Epidermal melanocyte (primary cell): ENCODE measurements around the gene ATXN1.

Experiments used
- DNase-seq: peaks from one replicate; pipeline ENCODE4 v3.0.0; 2011; ENCODE audit warnings: low spot score; ENCODE audit not compliant: insufficient read length

ATXN1 gene

GRCh38 chr6:16783509-16783908, 22.2 kb upstream of the ATXN1 start:
- no peak for DNase-seq

DNA sequence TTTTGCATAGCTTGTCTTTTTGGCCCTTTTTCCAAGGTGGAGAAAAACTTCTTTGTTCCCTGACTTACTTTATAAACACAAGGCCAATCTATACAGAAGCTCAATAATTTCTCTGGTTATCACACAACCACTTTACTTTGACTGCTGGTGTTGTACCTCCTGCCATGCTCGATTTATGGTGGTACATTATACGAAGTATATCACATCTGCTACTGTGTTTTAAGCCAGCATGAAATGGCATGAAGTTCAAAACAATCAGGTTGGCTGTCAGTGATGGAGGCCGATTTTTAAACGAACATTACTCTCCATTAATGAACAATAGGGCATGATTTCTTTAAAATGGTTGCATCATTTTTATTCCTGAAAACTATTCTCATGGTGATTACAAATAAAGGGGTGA, 21.0 kb upstream of the ATXN1 start:
- DNase-seq = no peak

- DNase-seq = no peak
Observed at GRCh38 chr6:16781348-16782169, 20.3 kb upstream of the ATXN1 start.

- no peak for DNase-seq
Observed at GRCh38 chr6:16778521-16778920, 17.3 kb upstream of the ATXN1 start.

DNA sequence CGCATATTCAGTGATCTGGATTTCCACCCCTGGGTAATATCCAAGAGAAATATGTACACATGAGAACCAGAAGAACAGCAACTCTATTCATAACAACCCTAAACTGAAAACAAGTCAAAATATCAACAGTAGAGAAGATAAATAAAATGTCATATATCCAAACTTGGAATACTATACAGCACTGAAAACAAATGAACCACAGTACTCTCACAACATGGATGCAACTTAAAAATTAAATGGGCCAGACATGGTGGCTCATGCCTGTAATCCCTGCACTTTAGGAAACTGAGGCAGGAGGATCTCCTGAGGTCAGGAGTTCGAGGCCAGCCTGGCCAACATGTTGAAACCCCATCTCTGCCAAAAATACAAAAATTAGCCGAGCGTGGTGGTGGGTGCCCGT, 16.5 kb upstream of the ATXN1 start:
- DNase-seq = no peak

GRCh38 chr6:16776394-16777017, 15.2 kb upstream of the ATXN1 start:
- DNase-seq = no peak

GRCh38 chr6:16774437-16774836, 13.2 kb upstream of the ATXN1 start:
- no peak for DNase-seq

DNA sequence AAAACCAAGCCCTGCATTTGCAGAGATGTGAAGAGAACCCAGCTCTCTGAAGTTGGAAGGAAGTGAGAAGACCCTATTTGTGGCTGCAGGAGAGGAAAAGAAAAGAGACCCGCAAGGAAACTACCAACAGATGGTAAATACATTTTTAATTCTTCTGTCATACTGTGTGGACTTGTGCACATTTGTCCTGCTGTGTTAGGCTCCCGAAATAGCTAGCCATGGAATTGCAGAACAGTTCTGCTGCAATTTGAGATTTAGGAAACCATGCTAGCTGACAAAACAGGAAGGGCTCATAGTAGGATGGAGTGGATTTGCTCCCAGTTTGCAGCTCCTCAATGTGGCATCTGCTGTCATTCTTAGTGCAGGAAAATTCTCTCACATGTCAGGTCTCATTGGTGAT, 12.1 kb upstream of the ATXN1 start:
- DNase-seq = no peak

DNA sequence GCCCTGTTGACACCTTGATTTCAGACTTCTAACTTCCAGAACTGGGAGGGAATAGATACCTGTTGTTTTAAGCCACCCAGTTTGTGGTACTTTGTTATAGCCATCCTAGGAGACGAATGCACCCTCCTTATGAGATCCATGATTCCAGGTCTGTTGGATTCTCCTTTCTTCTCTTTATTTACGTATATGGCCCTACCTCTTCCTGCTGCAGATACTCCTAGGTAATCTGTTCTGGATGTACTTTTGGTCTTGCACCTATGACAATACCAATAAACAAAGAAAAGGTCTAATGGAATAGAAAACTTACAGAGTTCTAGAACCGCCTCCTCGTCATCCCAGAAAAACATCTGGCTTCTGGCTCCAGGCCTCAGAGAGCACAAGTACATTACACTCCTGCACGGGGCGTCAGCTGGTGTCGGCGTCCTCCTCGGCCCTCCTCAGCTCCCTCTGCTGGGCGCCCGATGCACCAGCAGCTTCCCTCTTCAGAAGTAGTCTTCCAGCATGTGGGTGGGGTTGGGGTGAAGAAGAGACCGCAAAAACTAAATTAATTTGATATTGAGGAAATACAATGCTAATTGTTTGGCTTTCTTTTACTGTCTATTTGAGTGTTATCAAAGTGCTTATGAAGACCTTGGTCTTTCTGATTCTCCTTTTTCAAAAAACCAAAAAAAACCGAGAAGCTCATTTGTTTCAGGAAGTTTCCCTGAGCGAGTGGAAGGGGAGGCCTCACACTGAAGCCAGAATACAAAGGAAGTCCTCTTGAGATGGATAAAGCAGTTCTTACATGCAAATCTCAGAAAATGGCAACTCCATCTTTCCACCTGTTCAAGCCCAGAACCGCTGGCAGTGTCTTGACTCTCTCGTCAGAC, 9.7 kb upstream of the ATXN1 start:
- no peak for DNase-seq

- DNase-seq = no peak
Observed at GRCh38 chr6:16769986-16770376, 8.7 kb upstream of the ATXN1 start.

DNA sequence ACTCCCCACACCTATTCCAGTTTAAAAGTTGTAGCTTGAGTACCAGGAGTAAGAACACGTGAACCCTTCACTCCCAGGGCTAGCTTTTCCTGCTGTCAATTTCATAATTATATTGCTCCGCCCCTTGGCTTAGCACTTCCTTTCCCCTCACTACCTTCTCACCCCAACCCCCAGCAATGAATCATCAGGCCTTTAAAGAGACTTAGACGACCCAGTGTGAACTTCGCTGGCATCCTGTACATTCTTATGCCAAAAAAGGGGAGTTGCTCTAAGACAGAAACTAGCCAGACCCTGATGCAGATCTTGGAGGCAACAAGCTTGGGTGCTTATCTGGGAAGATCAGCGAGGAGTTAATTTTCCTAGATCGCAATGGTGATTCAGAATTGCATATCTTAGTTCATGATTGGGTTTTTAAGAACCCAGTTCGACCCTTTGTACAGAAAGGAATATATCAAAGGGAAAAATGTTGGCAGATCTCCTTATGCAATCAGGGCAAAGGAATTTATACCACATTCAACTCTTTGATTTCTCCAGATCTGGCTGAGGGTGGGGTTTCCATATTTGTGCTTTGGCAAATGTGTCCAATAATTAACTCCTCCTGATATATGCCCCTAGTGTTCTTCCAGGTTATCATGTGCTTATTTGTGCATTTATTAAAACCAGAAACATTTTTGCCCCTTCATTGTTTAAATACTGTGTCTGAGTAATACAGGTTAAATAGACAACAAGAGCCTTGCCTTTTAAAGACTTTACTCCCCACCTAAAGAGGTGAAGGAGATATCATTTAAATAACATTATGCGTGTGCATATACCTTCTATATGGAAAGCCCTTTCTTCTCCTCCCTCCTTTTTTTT, 8.1 kb upstream of the ATXN1 start:
- no peak for DNase-seq

DNA sequence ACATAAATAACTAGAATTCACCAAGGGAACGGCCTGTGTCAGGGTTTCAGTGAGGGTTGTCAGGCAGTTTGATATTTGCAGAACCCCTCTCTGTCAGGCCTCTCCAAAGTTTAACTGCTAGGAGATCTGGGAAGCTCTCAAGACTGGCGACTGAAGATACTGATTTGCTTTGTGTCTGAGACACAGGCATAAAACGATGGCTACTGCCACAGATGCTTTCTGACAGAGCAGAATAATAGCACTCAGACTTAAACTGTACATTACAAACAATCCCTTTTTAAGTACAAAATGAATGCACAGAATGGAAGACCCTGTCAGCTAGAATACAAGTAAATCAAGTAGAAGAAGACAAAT, 7.2 kb upstream of the ATXN1 start:
- DNase-seq = no peak

DNA sequence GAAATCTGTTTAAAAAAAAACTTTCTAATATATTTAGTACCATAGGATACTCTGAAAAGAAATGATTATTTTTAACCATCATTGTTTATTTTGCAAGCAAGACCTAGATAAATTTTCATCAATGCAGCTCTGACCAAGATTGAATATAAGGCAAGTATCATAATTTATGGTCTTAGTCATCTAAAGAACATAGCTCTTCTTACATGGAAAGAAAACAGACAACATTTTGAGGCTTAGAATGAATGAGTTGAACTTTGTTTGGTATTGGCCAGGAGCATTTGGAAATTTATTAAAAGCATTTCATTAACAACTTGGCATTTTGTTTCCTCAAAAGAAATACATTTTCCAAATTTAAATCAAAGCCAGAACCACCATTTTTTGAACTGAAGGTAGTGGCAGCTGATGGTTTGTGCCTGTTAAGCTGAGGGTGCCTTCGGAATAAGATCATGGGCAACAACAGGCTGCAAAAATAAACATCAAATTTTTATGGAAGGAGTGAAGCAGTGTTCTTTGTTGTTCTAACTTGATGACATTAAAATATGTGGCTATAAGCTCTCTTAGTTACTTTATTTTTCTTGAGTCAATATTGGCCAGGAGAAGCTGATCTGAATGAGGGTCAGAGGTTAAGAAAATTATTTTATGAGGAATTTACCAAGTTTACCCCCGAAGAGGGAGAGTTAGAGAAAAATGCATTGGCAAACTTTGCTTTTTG, 6.7 kb upstream of the ATXN1 start:
- no peak for DNase-seq

DNA sequence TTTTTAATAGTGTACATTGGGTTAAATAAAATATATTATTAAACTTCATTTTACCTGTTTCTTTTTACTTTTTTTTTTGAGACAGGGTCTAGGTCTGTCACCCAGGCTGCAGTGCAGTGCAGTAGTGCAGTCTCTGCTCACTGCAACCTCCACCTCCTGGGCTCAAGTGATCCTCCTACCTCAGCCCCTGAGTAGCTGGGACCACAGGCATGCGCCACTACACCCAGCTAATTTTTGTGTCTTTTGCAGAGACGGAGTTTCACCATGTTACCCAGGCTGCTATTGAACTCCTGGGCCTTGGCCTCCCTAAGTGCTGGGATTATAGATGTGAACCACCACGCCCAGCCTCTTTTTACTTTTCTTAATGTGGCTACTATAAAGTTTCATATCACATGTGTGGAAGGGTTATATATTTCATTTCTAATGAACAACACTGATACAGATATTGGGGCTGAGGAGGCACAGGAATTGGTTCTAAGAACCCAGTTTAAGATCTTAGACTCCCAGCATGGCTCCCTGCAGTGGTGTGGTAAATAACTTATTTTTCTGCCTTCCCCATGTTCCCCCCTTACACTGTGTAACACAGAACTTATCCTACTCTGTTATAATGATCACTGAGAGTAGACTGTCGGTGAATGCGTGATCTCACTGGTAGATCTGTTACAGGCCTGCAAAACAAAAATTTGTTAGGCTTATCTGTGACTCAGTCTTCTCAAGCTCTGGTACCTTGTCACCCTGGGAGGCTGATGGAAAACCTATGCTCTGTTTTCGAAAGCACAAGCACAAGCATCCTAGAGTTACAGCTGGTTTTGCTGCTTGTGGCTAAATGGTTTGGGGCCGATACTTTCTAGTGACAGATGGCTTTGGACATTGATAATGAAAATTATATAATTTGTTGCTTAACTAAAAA, 5.8 kb upstream of the ATXN1 start:
- no peak for DNase-seq

GRCh38 chr6:16766043-16766536, 4.8 kb upstream of the ATXN1 start:
- no peak for DNase-seq

DNA sequence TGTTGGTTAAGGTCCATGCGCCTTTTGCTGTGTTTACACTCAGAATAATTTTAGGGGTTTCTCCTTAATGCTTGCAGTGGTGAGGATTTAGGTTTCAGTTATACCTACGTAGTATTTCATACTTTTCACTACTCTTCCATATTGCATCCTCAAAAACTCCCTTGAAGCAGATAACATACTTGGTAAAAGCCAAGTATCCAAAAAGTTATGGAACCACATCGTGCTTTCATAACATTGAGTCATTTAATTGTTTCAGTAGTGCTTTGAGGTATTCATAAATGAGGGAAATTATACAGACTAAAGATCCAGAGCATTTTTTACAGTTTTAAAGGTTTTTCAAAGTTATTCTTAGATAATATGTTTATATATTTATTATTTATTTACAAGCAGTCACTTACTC, 4.0 kb upstream of the ATXN1 start:
- no peak for DNase-seq

DNA sequence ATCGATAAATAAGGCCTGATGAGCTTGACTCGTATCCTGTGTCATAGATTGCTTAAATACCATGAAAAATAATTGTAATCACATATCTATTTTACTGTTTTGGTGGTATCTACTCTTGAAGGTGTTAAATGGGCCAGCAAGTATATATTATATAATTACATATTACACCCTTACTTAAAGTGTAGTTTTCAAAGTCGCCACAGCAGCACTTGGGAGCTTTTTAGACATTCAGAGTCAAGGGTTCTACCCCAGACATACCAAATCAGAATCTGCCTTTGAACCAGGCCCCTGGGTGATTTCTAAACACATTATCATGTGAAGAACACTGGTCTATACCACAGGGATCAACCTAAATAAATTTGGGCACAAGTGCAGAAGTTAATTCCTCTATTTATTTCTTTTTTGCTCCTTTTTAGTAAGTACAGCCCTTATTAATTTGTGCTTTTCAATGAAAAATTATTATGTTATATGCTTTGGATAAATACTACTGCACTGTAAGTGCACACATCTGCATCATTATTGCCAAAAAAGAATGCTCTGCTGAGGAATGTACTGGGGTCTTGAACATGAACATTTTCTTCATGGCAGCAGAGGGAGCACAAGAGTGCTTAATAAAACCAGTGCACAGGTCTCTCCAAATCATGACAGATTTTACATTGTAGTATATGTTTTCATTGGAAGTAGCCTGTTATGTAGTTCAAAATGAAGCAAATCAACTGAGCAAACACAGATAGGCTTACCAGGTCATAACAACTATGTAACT, 3.1 kb upstream of the ATXN1 start:
- no peak for DNase-seq

- peak; percentile 59 for DNase-seq
Observed at GRCh38 chr6:16762550-16763477, 1.6 kb upstream of the ATXN1 start.
